H9 (cell line): ENCODE measurements around the gene GAPT. TPM values are rescaled to one million over a fixed set of nuclear protein-coding genes. Genes with fewer than 3 reads are reported as not detected.

Experiments used
- DNase-seq: peaks from one replicate; pipeline ENCODE4 v3.0.0-alpha.2; 2017
- H2AFZ ChIP-seq: one replicate; pipeline ENCODE4 v1.6.1; 2013; ENCODE audit warnings: mild to moderate bottlenecking, low read length, control low read depth, moderate library complexity
- H2AK5ac ChIP-seq: 2 replicates; pipeline ENCODE4 v1.6.1; 2013; ENCODE audit warnings: low read length, control low read depth, mixed read lengths; ENCODE audit not compliant: insufficient read length
- H2BK120ac ChIP-seq: one replicate; pipeline ENCODE4 v1.6.1; 2013; ENCODE audit warnings: low read depth, mild to moderate bottlenecking, low read length, control low read depth, inconsistent platforms; ENCODE audit not compliant: poor library complexity, severe bottlenecking
- H2BK12ac ChIP-seq: 2 replicates; pipeline ENCODE4 v1.6.1; 2013; ENCODE audit warnings: low read length, control low read depth, mixed read lengths, low read depth; ENCODE audit not compliant: insufficient read length
- H2BK15ac ChIP-seq: 2 replicates; pipeline ENCODE4 v1.6.1; 2013; ENCODE audit warnings: low read depth, low read length, control low read depth
- H2BK20ac ChIP-seq: one replicate; pipeline ENCODE4 v1.6.1; 2013; ENCODE audit warnings: low read depth, mild to moderate bottlenecking, low read length, control low read depth, inconsistent platforms; ENCODE audit not compliant: poor library complexity, severe bottlenecking
- H2BK5ac ChIP-seq: 2 replicates; pipeline ENCODE4 v1.6.1; 2013; ENCODE audit warnings: low read length, control low read depth, mixed read lengths; ENCODE audit not compliant: insufficient read length
- H3K14ac ChIP-seq: 2 replicates; pipeline ENCODE4 v1.6.1; 2013; ENCODE audit warnings: low read length, control low read depth; ENCODE audit not compliant: insufficient read depth
- H3K18ac ChIP-seq: 2 replicates; pipeline ENCODE4 v1.6.1; 2013; ENCODE audit warnings: low read depth, mild to moderate bottlenecking, mixed read lengths, low read length, control low read depth; ENCODE audit not compliant: insufficient read length
- H3K23ac ChIP-seq: 2 replicates; pipeline ENCODE4 v1.6.1; 2013; ENCODE audit warnings: low read length, control low read depth, mixed read lengths, low read depth; ENCODE audit not compliant: insufficient read length
- H3K23me2 ChIP-seq: 2 replicates; pipeline ENCODE4 v1.6.1; 2013; ENCODE audit warnings: low read depth, mild to moderate bottlenecking, mixed read lengths, low read length, control low read depth; ENCODE audit not compliant: insufficient read length, poor library complexity, severe bottlenecking
- H3K27ac ChIP-seq: 2 replicates; pipeline ENCODE4 v1.5.1; 2013; ENCODE audit warnings: low read length, control low read depth, mixed read lengths, low read depth; ENCODE audit not compliant: insufficient read length
- H3K27me3 ChIP-seq: 2 replicates; pipeline ENCODE4 v1.6.1; 2013; ENCODE audit warnings: low read length, control low read depth, inconsistent platforms; ENCODE audit not compliant: insufficient read depth
- H3K4ac ChIP-seq: 2 replicates; pipeline ENCODE4 v1.6.1; 2013; ENCODE audit warnings: low read depth, mild to moderate bottlenecking, control low read depth, inconsistent platforms, low read length, moderate library complexity
- H3K4me1 ChIP-seq: 2 replicates; pipeline ENCODE4 v1.6.1; 2013; ENCODE audit warnings: low read length, control low read depth, inconsistent platforms; ENCODE audit not compliant: insufficient read depth
- H3K4me2 ChIP-seq: 2 replicates; pipeline ENCODE4 v1.6.1; 2013; ENCODE audit warnings: low read length, control low read depth, mixed read lengths; ENCODE audit not compliant: insufficient read length, insufficient read depth
- H3K56ac ChIP-seq: 2 replicates; pipeline ENCODE4 v1.6.1; 2013; ENCODE audit warnings: low read depth, mild to moderate bottlenecking, mixed read lengths, low read length, control low read depth; ENCODE audit not compliant: insufficient read length
- H3K79me1 ChIP-seq: 2 replicates; pipeline ENCODE4 v1.6.1; 2013; ENCODE audit warnings: low read depth, mild to moderate bottlenecking, moderate library complexity, low read length, control low read depth, inconsistent platforms; ENCODE audit not compliant: insufficient read depth, poor library complexity, severe bottlenecking
- H3K79me2 ChIP-seq: 2 replicates; pipeline ENCODE4 v1.6.1; 2013; ENCODE audit warnings: low read length, control low read depth, inconsistent platforms; ENCODE audit not compliant: insufficient read depth
- H3K9ac ChIP-seq: 2 replicates; pipeline ENCODE4 v1.6.1; 2013; ENCODE audit warnings: low read length, control low read depth, mixed read lengths; ENCODE audit not compliant: insufficient read length; ENCODE audit errors: extremely low read depth
- H3K9me3 ChIP-seq: one replicate; pipeline ENCODE4 v1.6.1; 2013; ENCODE audit warnings: low read depth, low read length, inconsistent platforms; ENCODE audit not compliant: control insufficient read depth
- H3T11ph ChIP-seq: one replicate; pipeline ENCODE4 v1.6.1; 2013; ENCODE audit warnings: mild to moderate bottlenecking, low read length, control low read depth, inconsistent platforms
- H4K20me1 ChIP-seq: one replicate; pipeline ENCODE4 v1.6.1; 2013; ENCODE audit not compliant: control insufficient read depth, insufficient read length, insufficient read depth
- H4K5ac ChIP-seq: 2 replicates; pipeline ENCODE4 v1.6.1; 2013; ENCODE audit warnings: low read depth, mild to moderate bottlenecking, mixed read lengths, low read length, control low read depth; ENCODE audit not compliant: insufficient read length
- H4K8ac ChIP-seq: replicated peaks from 2 replicates; pipeline ENCODE4 v1.6.1; 2013; ENCODE audit warnings: low read length, control low read depth, mixed read lengths, low read depth; ENCODE audit not compliant: insufficient read length
- H4K91ac ChIP-seq: 2 replicates; pipeline ENCODE4 v1.6.1; 2013; ENCODE audit warnings: low read depth, mild to moderate bottlenecking, moderate library complexity, mixed read lengths, low read length, control low read depth; ENCODE audit not compliant: insufficient read length
- H3K27ac Mint-ChIP-seq, 3 experiments: 2 replicates in 2 of 3; 3 replicates in 1 of 3; pipeline ENCODE4 v1.8.0; 2020 to 2021; ENCODE audit warnings: mixed read lengths in 3 of 3, mild to moderate bottlenecking in 1 of 3, moderate library complexity in 1 of 3
- H3K27me3 Mint-ChIP-seq: 2 replicates; pipeline ENCODE4 v1.8.0; 2021; ENCODE audit warnings: low read depth, mild to moderate bottlenecking, moderate library complexity, mixed read lengths
- H3K36me3 Mint-ChIP-seq, 3 experiments: 2 replicates in 2 of 3; 3 replicates in 1 of 3; pipeline ENCODE4 v1.8.0; 2020 to 2021; ENCODE audit warnings: low read depth in 3 of 3, mixed read lengths in 3 of 3; ENCODE audit not compliant: insufficient read depth in 1 of 3
- H3K4me1 Mint-ChIP-seq, 2 experiments: 2 replicates each; pipeline ENCODE4 v1.8.0; 2020; ENCODE audit warnings: mixed read lengths in 2 of 2
- H3K4me3 Mint-ChIP-seq, 2 experiments: 2 replicates in 1 of 2; 3 replicates in 1 of 2; pipeline ENCODE4 v1.8.0; 2020 to 2021; ENCODE audit warnings: mild to moderate bottlenecking in 2 of 2, mixed read lengths in 2 of 2, moderate library complexity in 1 of 2
- H3K9me3 Mint-ChIP-seq, 2 experiments: 2 replicates in 1 of 2; 3 replicates in 1 of 2; pipeline ENCODE4 v1.8.0; 2020; ENCODE audit warnings: mild to moderate bottlenecking in 2 of 2, mixed read lengths in 2 of 2, moderate library complexity in 1 of 2
- CTCF ChIP-seq: fragments of 200-600 bp; sonication (generic); conservative IDR thresholded peaks from 3 replicates; pipeline ENCODE4 v1.8.0; 2021; ENCODE audit warnings: antibody characterized with exemption, mild to moderate bottlenecking
- WGBS: extraction: QIAGEN DNeasy Blood & Tissue Kit; methylation state at CpG from one replicate; pipeline ENCODE4 v1.1.7; 2013; ENCODE audit warnings: missing lambda C conversion rate, low lambda C conversion rate, mixed read lengths; ENCODE audit not compliant: insufficient read length; ENCODE audit errors: extremely low coverage; 5-methylcytosine and 5-hydroxymethylcytosine counted together
- total RNA-seq: library from RNA; stranded (reverse); gene quantifications from 2 replicates; pipeline ENCODE4 v1.2.1, GENCODE V29; 2021

Gene GAPT
- total RNA-seq, 1 experiment from 2014 or later, result not detected

DNA sequence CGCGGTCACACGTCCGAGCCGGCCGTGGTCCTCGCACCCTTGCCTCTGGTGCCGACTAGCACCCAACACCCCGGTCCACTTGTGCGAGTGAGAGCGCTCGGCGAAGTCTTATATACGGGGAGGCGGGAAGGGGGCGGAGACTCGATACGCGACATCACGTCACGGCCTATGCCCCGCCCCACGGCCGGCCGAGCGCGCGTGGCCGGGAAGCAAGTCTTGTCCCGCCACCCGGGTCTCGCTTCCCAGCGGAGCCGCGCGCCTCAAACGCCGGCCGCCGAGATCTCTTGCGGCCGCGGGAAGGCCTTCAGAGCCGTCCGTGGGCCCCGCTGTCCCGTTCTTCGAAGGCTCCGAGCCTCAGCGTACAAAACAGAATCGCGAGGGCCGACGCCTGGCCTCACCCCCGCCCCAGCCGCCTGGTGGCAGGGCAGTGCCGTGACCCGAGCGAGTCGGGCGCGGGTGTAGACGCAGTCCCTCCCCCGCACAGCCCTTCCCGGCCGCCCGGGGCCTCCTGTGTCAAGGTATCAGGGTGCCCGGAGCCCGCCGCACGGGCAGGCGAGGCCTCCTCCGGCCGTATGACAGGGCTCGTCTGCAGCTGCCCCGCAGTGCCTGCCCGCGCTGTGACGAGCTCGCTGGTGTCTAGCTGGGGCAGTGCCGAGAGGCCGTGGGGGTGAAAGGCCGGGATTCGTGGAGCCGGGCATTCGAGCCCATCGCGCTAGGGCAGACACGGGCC lies 31.1 kb upstream of the GAPT start, which contains the start of gene PLK2:
TSS of gene PLK2 (minus strand) at position 85 of the 730 bp plus-strand sequence. CDS start 127 bp downstream, outside the sequence.
- Histone ChIP-seq H4K5ac (no peak within 1 kb of the TSS), H2AK5ac (no peak within 1 kb of the TSS), H2BK5ac (no peak within 1 kb of the TSS), H3K27ac (no peak within 1 kb of the TSS), H2BK120ac (no peak within 1 kb of the TSS), H3K18ac (peak within 1 kb of the TSS; percentile 29), H4K8ac (no peak within 1 kb of the TSS), H3K27me3 (no peaks in the 10 kb centered on the region), H4K20me1 (no peaks in the 10 kb centered on the region), H3K4me1 (no peaks in the 10 kb centered on the region), H4K91ac (no peak within 1 kb of the TSS), H3K79me1 (no peaks in the 10 kb centered on the region), H3K4me2 (peak within 1 kb of the TSS; percentile 72), H3K79me2 (peaks cover 2% of the 10 kb centered on the region; the same call in 1 of the 2 replicates), H3K23me2 (peaks cover 5% of the 10 kb centered on the region), H3K56ac (no peak within 1 kb of the TSS), H3K9me3 (no peaks in the 10 kb centered on the region), H2BK12ac (no peak within 1 kb of the TSS), H3T11ph (no peak within 1 kb of the TSS), H2AFZ (no peak within 1 kb of the TSS), H2BK15ac (no peak within 1 kb of the TSS), H2BK20ac (no peak within 1 kb of the TSS), H3K14ac (peak within 1 kb of the TSS; percentile 78), H3K9ac (peak within 1 kb of the TSS; percentile 42), H3K4ac (no peak within 1 kb of the TSS), H3K23ac (no peak within 1 kb of the TSS)
- peaks cover 3 to 30% (median 23%) of the 10 kb centered on the region in 3 experiments for H3K36me3 Mint-ChIP-seq
- peaks cover 21 to 32% of the 10 kb centered on the region in 2 experiments for H3K4me1 Mint-ChIP-seq
- H3K9me3 Mint-ChIP-seq, result no peaks in the 10 kb centered on the region
- DNase-seq, result peak; percentile 83
- no peaks in the 10 kb centered on the region; the same call in 1 of the 2 replicates for H3K27me3 Mint-ChIP-seq
- H3K4me3 Mint-ChIP-seq, result peak within 1 kb of the TSS; percentile 82 to 85
- peak within 1 kb of the TSS in 2 of 3 experiments; percentile 76 to 77; a peak in 2 of 7 replicates for H3K27ac Mint-ChIP-seq
- WGBS, result no CpG with 5 or more reads among the region's 89 CpGs
- TF ChIP-seq CTCF, result peak; percentile 21; the same call in 1 of the 3 replicates
